ENCODE measurements around the gene LRMDA. TPM values are rescaled to one million over a fixed set of nuclear protein-coding genes. Genes with fewer than 3 reads are reported as not detected.

LRMDA gene
- total RNA-seq, 5 donors from 2014 or later (not counting 1 experiment from before 2014, with no cell fraction given): 0.30 to 1.2 TPM; not detected in 3

DNA sequence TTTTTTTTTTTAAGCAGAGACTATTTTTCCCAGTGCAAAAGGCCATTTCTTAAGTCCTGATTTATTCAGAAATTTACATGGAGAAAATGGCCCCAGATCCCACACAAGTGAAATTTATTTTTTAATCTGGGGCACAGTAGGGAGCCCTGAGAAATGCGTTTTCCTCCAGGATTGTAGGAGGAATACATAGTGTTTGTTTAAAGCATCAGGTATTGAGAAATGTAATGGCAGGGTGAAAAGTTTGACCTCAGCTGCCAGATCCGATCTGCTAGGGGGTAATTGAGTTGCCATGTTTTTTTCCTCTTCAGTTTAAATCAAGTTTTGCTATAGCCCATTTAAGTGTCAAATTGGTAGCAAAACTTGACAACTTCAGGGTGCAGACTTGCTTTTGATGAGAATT, 110.0 kb downstream of the LRMDA start:
- ATAC-seq (replicated peaks in 1 of 4) (no peak), DNase-seq (no peak)
- Mint-ChIP-seq H3K27ac (no peak overlapping the region), H3K4me3 (no peak overlapping the region), H3K4me1 (no peaks in the 10 kb centered on the region), H3K36me3 (no peaks in the 10 kb centered on the region), H3K27me3 (peaks cover 14 to 25% of the 10 kb centered on the region in 2 donors), H3K9me3 (no peaks in the 10 kb centered on the region)
- Histone ChIP-seq H3K27ac (ENCODE audit: low read length) (no peak overlapping the region), H3K4me3 (ENCODE audit: control insufficient read depth in 1 of 2, extremely low read depth in 1 of 2, low read length in 1 of 2) (no peak overlapping the region), H3K36me3 (ENCODE audit: control insufficient read depth in 2 of 2, extremely low read depth in 1 of 2, insufficient read depth in 1 of 2, low read length in 1 of 2) (no peaks in the 10 kb centered on the region), H3K4me1 (ENCODE audit: control insufficient read depth in 1 of 2, extremely low read depth in 1 of 2, insufficient read depth in 2 of 2, low read length in 2 of 2) (no peaks in the 10 kb centered on the region), H3K9me3 (no peaks in the 10 kb centered on the region), H3K27me3 (replicated peaks in 1 of 2; ENCODE audit: control insufficient read depth in 2 of 2, extremely low read depth in 1 of 2, insufficient read depth in 2 of 2, low read length in 1 of 2) (peaks cover 0 to 2% of the 10 kb centered on the region in 2 experiments)
- POLR2A ChIA-PET: no interaction called here
- WGBS (ENCODE audit: insufficient coverage): 75% methylated on average over 1 of the region's 2 CpGs
- CTCF ChIA-PET: interaction anchor here in 1 of 2 donors (0.6 kb wide), 1 partner anchor 195 kb away, joined by 3 read pairs; no protein-coding TSS in a partner anchor

DNA sequence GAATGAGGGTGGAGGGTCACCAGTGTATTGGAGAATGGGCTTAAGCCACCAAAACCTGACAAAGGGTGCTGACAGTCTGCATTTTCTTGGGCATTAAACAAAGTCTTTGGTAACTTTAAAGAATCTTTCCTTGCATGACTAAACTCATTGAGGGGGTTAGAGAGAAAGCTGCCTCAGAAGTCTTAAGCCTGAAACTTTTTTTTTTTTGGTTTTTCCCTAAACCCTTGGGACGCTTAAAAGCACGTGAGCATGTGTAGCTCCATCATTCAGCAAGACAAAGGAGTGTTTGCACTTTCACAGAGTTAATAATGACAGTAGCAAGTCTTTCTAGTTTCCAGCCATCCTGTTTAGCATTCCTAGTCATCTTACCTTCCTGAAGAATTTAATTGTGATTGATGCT, 110.7 kb downstream of the LRMDA start:
- CTCF ChIA-PET: interaction anchor here in 1 of 2 donors (0.6 kb wide), 1 partner anchor 194 kb away, joined by 3 read pairs; no protein-coding TSS in a partner anchor

DNA sequence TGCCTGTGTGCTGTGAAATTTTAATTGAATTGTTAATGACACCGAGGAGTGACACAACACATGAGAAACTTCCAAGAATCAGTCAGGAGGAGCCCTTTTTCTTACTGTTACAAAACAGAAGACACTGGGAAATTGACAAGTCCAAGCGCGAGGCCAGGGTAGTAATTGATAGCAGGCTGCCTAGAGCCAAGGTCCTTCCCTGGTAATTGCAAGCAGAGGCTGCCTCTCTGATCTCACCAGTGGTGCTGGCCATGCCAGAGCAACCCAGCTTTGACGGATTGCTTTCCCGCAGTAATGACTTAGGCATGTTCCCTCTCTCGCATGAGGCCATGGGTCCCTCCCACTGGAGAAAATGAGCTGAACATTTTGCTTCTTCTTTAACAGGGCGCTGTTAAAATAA, 111.5 kb downstream of the LRMDA start:
- H3K27me3 Mint-ChIP-seq: peaks cover 24 to 33% of the 10 kb centered on the region in 2 donors
- ChIA-PET CTCF (no interaction called here), POLR2A (no interaction called here)
- Histone ChIP-seq H3K4me1 (ENCODE audit: control insufficient read depth in 1 of 2, extremely low read depth in 1 of 2, insufficient read depth in 2 of 2, low read length in 2 of 2) (no peaks in the 10 kb centered on the region), H3K4me3 (ENCODE audit: control insufficient read depth in 1 of 2, extremely low read depth in 1 of 2, low read length in 1 of 2) (no peak overlapping the region), H3K27ac (ENCODE audit: low read length) (no peak overlapping the region), H3K27me3 (replicated peaks in 1 of 2; ENCODE audit: control insufficient read depth in 2 of 2, extremely low read depth in 1 of 2, insufficient read depth in 2 of 2, low read length in 1 of 2) (peaks cover 0 to 2% of the 10 kb centered on the region in 2 experiments), H3K36me3 (ENCODE audit: control insufficient read depth in 2 of 2, extremely low read depth in 1 of 2, insufficient read depth in 1 of 2, low read length in 1 of 2) (no peaks in the 10 kb centered on the region), H3K9me3 (no peaks in the 10 kb centered on the region)
- DNase-seq (no peak), ATAC-seq (replicated peaks in 1 of 4) (no peak)
- no peaks in the 10 kb centered on the region for H3K9me3 Mint-ChIP-seq
- no peaks in the 10 kb centered on the region for H3K4me1 Mint-ChIP-seq
- WGBS (ENCODE audit: insufficient coverage): 100% methylated on average over 2 of the region's 7 CpGs
- no peak overlapping the region for H3K27ac Mint-ChIP-seq
- no peaks in the 10 kb centered on the region for H3K36me3 Mint-ChIP-seq
- H3K4me3 Mint-ChIP-seq: no peak overlapping the region

More for the DNA sequence above, 110.7 kb downstream of the LRMDA start:
- Histone ChIP-seq H3K4me3 (ENCODE audit: control insufficient read depth in 1 of 2, extremely low read depth in 1 of 2, low read length in 1 of 2) (no peak overlapping the region), H3K4me1 (ENCODE audit: control insufficient read depth in 1 of 2, extremely low read depth in 1 of 2, insufficient read depth in 2 of 2, low read length in 2 of 2) (no peaks in the 10 kb centered on the region), H3K27me3 (replicated peaks in 1 of 2; ENCODE audit: control insufficient read depth in 2 of 2, extremely low read depth in 1 of 2, insufficient read depth in 2 of 2, low read length in 1 of 2) (peaks cover 0 to 2% of the 10 kb centered on the region in 2 experiments), H3K27ac (ENCODE audit: low read length) (no peak overlapping the region), H3K9me3 (no peaks in the 10 kb centered on the region), H3K36me3 (ENCODE audit: control insufficient read depth in 2 of 2, extremely low read depth in 1 of 2, insufficient read depth in 1 of 2, low read length in 1 of 2) (no peaks in the 10 kb centered on the region)
- POLR2A ChIA-PET: no interaction called here
- DNase-seq (no peak), ATAC-seq (replicated peaks in 1 of 4) (no peak)
- Mint-ChIP-seq H3K27ac (no peak overlapping the region), H3K4me1 (no peaks in the 10 kb centered on the region), H3K27me3 (peaks cover 16 to 25% of the 10 kb centered on the region in 2 donors), H3K9me3 (no peaks in the 10 kb centered on the region), H3K4me3 (no peak overlapping the region), H3K36me3 (no peaks in the 10 kb centered on the region)
- WGBS (ENCODE audit: insufficient coverage): 53% methylated on average over 2 of the region's 2 CpGs

DNA sequence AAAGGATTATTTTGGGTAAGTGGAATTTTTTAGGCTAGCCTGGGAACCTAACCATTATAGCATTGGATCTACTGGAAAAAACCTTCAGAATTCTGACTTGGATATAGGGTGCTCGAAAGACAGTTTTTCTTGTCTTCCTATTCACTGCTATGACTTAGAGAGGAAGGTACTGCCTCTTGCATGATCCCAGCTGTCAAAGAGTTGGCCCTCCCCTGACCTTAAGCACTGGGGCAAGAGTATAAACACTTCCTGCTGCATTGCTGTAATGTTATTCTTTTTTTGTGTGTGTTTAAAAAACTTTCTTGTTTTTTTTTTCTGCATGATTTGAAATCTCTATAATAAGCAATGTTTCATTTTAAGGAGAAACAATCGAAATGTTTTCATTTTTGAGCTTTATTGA, 113.0 kb downstream of the LRMDA start:
- ChIA-PET POLR2A (no interaction called here), CTCF (no interaction called here)
- DNase-seq (no peak), ATAC-seq (replicated peaks in 1 of 4) (no peak)
- WGBS (ENCODE audit: insufficient coverage): no CpG with 5 or more reads among the region's 2 CpGs
- no peak overlapping the region for H3K4me3 Mint-ChIP-seq
- no peaks in the 10 kb centered on the region for H3K9me3 Mint-ChIP-seq
- H3K27me3 Mint-ChIP-seq: peaks cover 24 to 34% of the 10 kb centered on the region in 2 donors
- H3K36me3 Mint-ChIP-seq: no peaks in the 10 kb centered on the region
- H3K4me1 Mint-ChIP-seq: no peaks in the 10 kb centered on the region
- no peaks in the 10 kb centered on the region for H3K4me1 ChIP-seq (ENCODE audit: control insufficient read depth in 1 of 2, extremely low read depth in 1 of 2, insufficient read depth in 2 of 2, low read length in 2 of 2)
- H3K9me3 ChIP-seq: no peaks in the 10 kb centered on the region
- H3K4me3 ChIP-seq (ENCODE audit: control insufficient read depth in 1 of 2, extremely low read depth in 1 of 2, low read length in 1 of 2): no peak overlapping the region
- no peaks in the 10 kb centered on the region for H3K36me3 ChIP-seq (ENCODE audit: control insufficient read depth in 2 of 2, extremely low read depth in 1 of 2, insufficient read depth in 1 of 2, low read length in 1 of 2)
- no peak overlapping the region for H3K27ac Mint-ChIP-seq
- H3K27ac ChIP-seq (ENCODE audit: low read length): no peak overlapping the region
- H3K27me3 ChIP-seq (replicated peaks in 1 of 2; ENCODE audit: control insufficient read depth in 2 of 2, extremely low read depth in 1 of 2, insufficient read depth in 2 of 2, low read length in 1 of 2): peaks cover 0 to 2% of the 10 kb centered on the region in 2 experiments

DNA sequence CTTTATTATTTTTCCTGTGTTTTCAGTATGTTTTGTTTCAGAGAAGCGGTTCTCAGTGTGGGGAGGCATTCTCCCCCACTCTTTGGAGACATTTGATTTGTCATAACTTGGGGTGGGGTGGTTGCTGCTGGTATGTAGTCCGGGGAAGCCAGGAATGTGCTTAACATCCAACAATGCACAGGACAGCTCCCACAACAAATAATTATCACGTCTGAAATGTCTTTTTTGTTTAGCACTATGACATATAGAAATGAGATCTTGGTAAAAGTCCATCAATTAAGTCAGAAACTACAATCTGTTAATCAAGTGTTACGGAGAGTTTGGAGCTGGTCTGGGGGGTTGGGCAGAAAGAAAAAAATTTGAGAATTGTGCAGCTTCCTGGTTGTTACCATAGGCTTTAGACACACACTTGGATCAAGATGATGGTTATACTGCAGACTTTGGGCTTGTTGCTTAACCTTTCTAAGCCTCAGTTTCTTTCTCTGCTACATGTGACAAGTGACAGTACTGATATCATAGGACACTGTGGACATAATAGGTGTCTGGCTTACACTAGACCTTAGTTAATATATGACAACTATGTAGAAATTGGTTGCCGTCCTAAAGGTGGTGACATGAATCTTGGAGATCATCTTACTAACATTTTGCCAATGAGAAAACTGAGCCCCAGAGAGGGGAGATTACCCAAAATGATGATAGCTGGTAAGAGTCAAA, 113.7 kb downstream of the LRMDA start:
- WGBS (ENCODE audit: insufficient coverage): 80% methylated on average over 1 of the region's 5 CpGs

DNA sequence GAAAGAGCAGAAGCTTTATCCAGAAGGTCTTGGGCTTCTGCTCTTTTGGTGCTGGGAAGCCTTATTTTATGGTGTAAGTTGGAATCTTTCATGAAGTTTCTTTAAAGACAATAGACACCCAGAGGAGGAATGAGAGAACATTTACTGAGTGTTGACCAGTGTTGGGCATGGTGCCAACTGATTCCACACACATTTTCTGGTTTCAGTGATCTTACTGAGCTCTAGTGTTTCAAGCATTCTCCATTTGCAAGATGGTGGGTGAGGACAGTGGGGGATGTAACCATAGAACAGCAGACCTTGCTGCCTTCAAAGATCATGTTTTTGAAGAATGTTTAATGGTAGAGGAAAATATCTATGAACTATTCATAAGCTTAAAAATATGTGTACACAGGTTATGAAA, 114.6 kb downstream of the LRMDA start:
- Mint-ChIP-seq H3K27ac (no peak overlapping the region), H3K27me3 (peaks cover 24 to 27% of the 10 kb centered on the region in 2 donors), H3K4me1 (no peaks in the 10 kb centered on the region), H3K4me3 (no peak overlapping the region), H3K9me3 (peaks cover 0 to 4% (median 0%) of the 10 kb centered on the region in 3 donors), H3K36me3 (no peaks in the 10 kb centered on the region)
- DNase-seq (no peak), ATAC-seq (replicated peaks in 1 of 4) (no peak)
- Histone ChIP-seq H3K4me3 (ENCODE audit: control insufficient read depth in 1 of 2, extremely low read depth in 1 of 2, low read length in 1 of 2) (no peak overlapping the region), H3K9me3 (no peaks in the 10 kb centered on the region), H3K27me3 (replicated peaks in 1 of 2; ENCODE audit: control insufficient read depth in 2 of 2, extremely low read depth in 1 of 2, insufficient read depth in 2 of 2, low read length in 1 of 2) (peaks cover 0 to 2% of the 10 kb centered on the region in 2 experiments), H3K4me1 (ENCODE audit: control insufficient read depth in 1 of 2, extremely low read depth in 1 of 2, insufficient read depth in 2 of 2, low read length in 2 of 2) (no peaks in the 10 kb centered on the region), H3K27ac (ENCODE audit: low read length) (no peak overlapping the region), H3K36me3 (ENCODE audit: control insufficient read depth in 2 of 2, extremely low read depth in 1 of 2, insufficient read depth in 1 of 2, low read length in 1 of 2) (no peaks in the 10 kb centered on the region)
- POLR2A ChIA-PET: no interaction called here
- CTCF ChIA-PET: no interaction called here

More for the DNA sequence above, 113.7 kb downstream of the LRMDA start:
- Mint-ChIP-seq H3K9me3 (peaks cover 0 to 4% (median 0%) of the 10 kb centered on the region in 3 donors), H3K27me3 (peaks cover 24 to 27% of the 10 kb centered on the region in 2 donors), H3K27ac (no peak overlapping the region), H3K36me3 (no peaks in the 10 kb centered on the region), H3K4me3 (no peak overlapping the region), H3K4me1 (no peaks in the 10 kb centered on the region)
- DNase-seq (no peak), ATAC-seq (replicated peaks in 1 of 4) (no peak)
- H3K27ac ChIP-seq (ENCODE audit: low read length): no peak overlapping the region
- H3K36me3 ChIP-seq (ENCODE audit: control insufficient read depth in 2 of 2, extremely low read depth in 1 of 2, insufficient read depth in 1 of 2, low read length in 1 of 2): no peaks in the 10 kb centered on the region
- peaks cover 0 to 2% of the 10 kb centered on the region in 2 experiments for H3K27me3 ChIP-seq (replicated peaks in 1 of 2; ENCODE audit: control insufficient read depth in 2 of 2, extremely low read depth in 1 of 2, insufficient read depth in 2 of 2, low read length in 1 of 2)
- ChIA-PET CTCF (interaction anchor here in 1 of 2 donors (0.6 kb wide), 1 partner anchor 1628 kb away, joined by 3 read pairs; no protein-coding TSS in a partner anchor), POLR2A (no interaction called here)
- H3K9me3 ChIP-seq: no peaks in the 10 kb centered on the region
- no peak overlapping the region for H3K4me3 ChIP-seq (ENCODE audit: control insufficient read depth in 1 of 2, extremely low read depth in 1 of 2, low read length in 1 of 2)
- no peaks in the 10 kb centered on the region for H3K4me1 ChIP-seq (ENCODE audit: control insufficient read depth in 1 of 2, extremely low read depth in 1 of 2, insufficient read depth in 2 of 2, low read length in 2 of 2)

All from T-cell (primary cell).